Measurements from ENCODE around the gene MED28.

MED28 gene

GRCh38 chr4:17667253-17667652 is 52.8 kb downstream of the MED28 start:
- no peak for DNase-seq (ENCODE audit: low read depth in 2 of 2)

- DNase-seq (ENCODE audit: low read depth in 2 of 2): no peak
Observed at GRCh38 chr4:17667653-17668201, 53.3 kb downstream of the MED28 start.

- no peak for DNase-seq (ENCODE audit: low read depth in 2 of 2)
Observed at GRCh38 chr4:17670423-17670822, 56.0 kb downstream of the MED28 start.

GRCh38 chr4:17680559-17681280 is 66.3 kb downstream of the MED28 start:
- no peak for DNase-seq (ENCODE audit: low read depth in 2 of 2)

- no peak for DNase-seq (ENCODE audit: low read depth in 2 of 2)
Observed at GRCh38 chr4:17681281-17682221, 67.1 kb downstream of the MED28 start.

- DNase-seq (ENCODE audit: low read depth in 2 of 2): no peak
Observed at GRCh38 chr4:17682222-17682566, 67.8 kb downstream of the MED28 start.
